ENCODE data around the gene HMGCS1. TPM values are rescaled to one million over a fixed set of nuclear protein-coding genes. Genes with fewer than 3 reads are reported as not detected.

Gene HMGCS1
- total RNA-seq, 1 donor from 2014 or later = 518 TPM

GRCh38 chr5:43244823-43245565 lies 68.2 kb downstream of the HMGCS1 start:
- no peak for DNase-seq (ENCODE audit: low read depth, low spot score)

GRCh38 chr5:43243270-43243669 lies 69.9 kb downstream of the HMGCS1 start:
- H3K27me3 Mint-ChIP-seq (ENCODE audit: low read depth) = peaks cover 11% of the 10 kb centered on the region
- H3K27ac Mint-ChIP-seq (ENCODE audit: unreplicated experiment) = no peak overlapping the region
- peaks cover 1% of the 10 kb centered on the region for H3K9me3 Mint-ChIP-seq
- H3K4me1 Mint-ChIP-seq = peaks cover 7% of the 10 kb centered on the region
- no peaks in the 10 kb centered on the region for H3K36me3 Mint-ChIP-seq (ENCODE audit: low read depth)
- no peak for TF ChIP-seq CTCF (conservative IDR thresholded peaks at IDR 0.05)
- no peak overlapping the region for H3K4me3 Mint-ChIP-seq
- no peak for DNase-seq (ENCODE audit: low read depth, low spot score)

More at GRCh38 chr5:43244823-43245565, 68.2 kb downstream of the HMGCS1 start:
- Mint-ChIP-seq H3K4me1 (peaks cover 7% of the 10 kb centered on the region), H3K4me3 (no peak overlapping the region), H3K9me3 (peaks cover 3% of the 10 kb centered on the region), H3K27me3 (ENCODE audit: low read depth) (peaks cover 9% of the 10 kb centered on the region), H3K36me3 (ENCODE audit: low read depth) (no peaks in the 10 kb centered on the region), H3K27ac (ENCODE audit: unreplicated experiment) (no peak overlapping the region)
- no peak for TF ChIP-seq CTCF (conservative IDR thresholded peaks at IDR 0.05)

GRCh38 chr5:43242196-43242595 lies 71.0 kb downstream of the HMGCS1 start:
- H3K36me3 Mint-ChIP-seq (ENCODE audit: low read depth) = no peaks in the 10 kb centered on the region
- peaks cover 7% of the 10 kb centered on the region for H3K4me1 Mint-ChIP-seq
- peaks cover 12% of the 10 kb centered on the region for H3K27me3 Mint-ChIP-seq (ENCODE audit: low read depth)
- DNase-seq (ENCODE audit: low read depth, low spot score) = no peak
- no peaks in the 10 kb centered on the region for H3K9me3 Mint-ChIP-seq
- no peak for TF ChIP-seq CTCF (conservative IDR thresholded peaks at IDR 0.05)
- no peak overlapping the region for H3K4me3 Mint-ChIP-seq
- no peak overlapping the region for H3K27ac Mint-ChIP-seq (ENCODE audit: unreplicated experiment)

Other genes starting within 250 kb of the HMGCS1 start
- gene ZNF131, start 192.5 kb downstream of the HMGCS1 start, total RNA-seq = 52.9 and 53.3 TPM in 2 replicates
- 0.23 and 0.30 TPM in 2 replicates for gene NIM1K, start 121.2 kb downstream of the HMGCS1 start, total RNA-seq
- gene CCL28, start 99.0 kb upstream of the HMGCS1 start, total RNA-seq = not detected in 2 replicates
- 9.7 and 10.2 TPM in 2 replicates for gene TMEM267, start 170.5 kb upstream of the HMGCS1 start, total RNA-seq
- gene C5orf34, start 201.7 kb upstream of the HMGCS1 start, total RNA-seq = 11.0 and 11.4 TPM in 2 replicates
- gene PAIP1, start 243.7 kb upstream of the HMGCS1 start, total RNA-seq = 111 and 112 TPM in 2 replicates